Activated B cell treated with CpG ODN at 0.5 μM for 24 hours (primary cell): ENCODE results near the gene PARP16. TPM values are rescaled to one million over a fixed set of nuclear protein-coding genes. Genes with fewer than 3 reads are reported as not detected.

Experiments
- ATAC-seq: fragments of 200-7000 bp; cut with Tn5 transposase; one replicate; pipeline ENCODE4 v1.10.0; 2021; ENCODE audit warnings: low read depth, mild to moderate bottlenecking, moderate library complexity
- CTCF ChIA-PET: fragments of 350-600 bp; sonication (Branson Sonifier 250); formaldehyde crosslinking; loops from one replicate; lab custom pipeline; 2021; ENCODE audit warnings: antibody characterized with exemption; lab: Charles Lee
- POLR2A ChIA-PET: fragments of 350-600 bp; sonication (Branson Sonifier 250); formaldehyde crosslinking; loops from one replicate; lab custom pipeline; 2021; ENCODE audit warnings: antibody characterized with exemption; lab: Charles Lee
- DNase-seq: peaks from one replicate; pipeline ENCODE4 v3.0.0; 2022
- H3K27ac Mint-ChIP-seq: one replicate; pipeline ENCODE4 v1.8.0; 2020; ENCODE audit warnings: mixed read lengths
- H3K27me3 Mint-ChIP-seq: one replicate; pipeline ENCODE4 v1.8.0; 2021; ENCODE audit warnings: mixed read lengths
- H3K36me3 Mint-ChIP-seq: one replicate; pipeline ENCODE4 v1.8.0; 2021; ENCODE audit warnings: low read depth, mixed read lengths
- H3K4me1 Mint-ChIP-seq: one replicate; pipeline ENCODE4 v1.8.0; 2021; ENCODE audit warnings: mixed read lengths
- H3K4me3 Mint-ChIP-seq: one replicate; pipeline ENCODE4 v1.8.0; 2020; ENCODE audit warnings: mild to moderate bottlenecking, mixed read lengths
- H3K9me3 Mint-ChIP-seq: one replicate; pipeline ENCODE4 v1.8.0; 2020; ENCODE audit warnings: mixed read lengths
- intact Hi-C: fragments of 100-400 bp; cut with micrococcal nuclease; formaldehyde crosslinking; loops from one replicate; pipeline ENCODE4 v1.15.1; 2024
- total RNA-seq: library from RNA; stranded (reverse); gene quantifications from 2 replicates; pipeline ENCODE4 v1.2.3, GENCODE V29; 2022
- TF ChIP-seq, protein P1 (sequence below): fragments of 200-600 bp; IDR thresholded peaks from one replicate; pipeline ENCODE4 v1.8.0; 2022; ENCODE audit warnings: antibody characterized with exemption, mild to moderate bottlenecking

Gene PARP16
- total RNA-seq, 1 donor from 2014 or later: 11.5 TPM

DNA sequence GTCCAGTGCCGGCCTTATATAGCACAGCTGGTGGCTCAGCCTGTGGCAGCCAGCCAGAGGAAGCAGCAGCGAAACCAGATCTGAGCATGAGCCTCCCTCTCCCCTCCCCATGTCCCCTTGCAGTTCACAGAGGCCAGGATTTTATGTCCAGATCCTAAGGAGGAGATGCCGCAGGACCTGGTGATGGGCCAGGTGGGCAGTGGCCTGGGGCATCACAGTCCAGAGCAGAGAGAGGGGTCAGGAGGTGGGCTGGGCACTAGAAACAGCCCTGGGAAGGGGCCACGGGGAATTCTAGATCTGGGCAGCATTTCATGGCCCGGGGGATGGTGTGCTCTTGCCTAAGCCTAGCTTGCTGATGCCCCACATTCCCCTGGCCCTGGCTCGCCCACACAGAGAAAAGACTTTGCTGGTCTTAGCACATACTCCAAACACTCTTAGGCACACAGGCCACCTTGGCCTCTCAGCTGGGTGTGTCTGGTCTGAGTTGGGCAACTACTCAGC, 75.2 kb downstream of the PARP16 start:
- intact Hi-C loops: no loop called here
- Mint-ChIP-seq H3K4me3 (no peak overlapping the region), H3K27ac (no peak overlapping the region), H3K9me3 (no peaks in the 10 kb centered on the region), H3K27me3 (peaks cover 4% of the 10 kb centered on the region), H3K4me1 (no peaks in the 10 kb centered on the region), H3K36me3 (no peaks in the 10 kb centered on the region)
- no peak for ATAC-seq
- ChIA-PET CTCF (no interaction called here), POLR2A (no interaction called here)
- no peak for DNase-seq
- TF ChIP-seq, protein P1, sequence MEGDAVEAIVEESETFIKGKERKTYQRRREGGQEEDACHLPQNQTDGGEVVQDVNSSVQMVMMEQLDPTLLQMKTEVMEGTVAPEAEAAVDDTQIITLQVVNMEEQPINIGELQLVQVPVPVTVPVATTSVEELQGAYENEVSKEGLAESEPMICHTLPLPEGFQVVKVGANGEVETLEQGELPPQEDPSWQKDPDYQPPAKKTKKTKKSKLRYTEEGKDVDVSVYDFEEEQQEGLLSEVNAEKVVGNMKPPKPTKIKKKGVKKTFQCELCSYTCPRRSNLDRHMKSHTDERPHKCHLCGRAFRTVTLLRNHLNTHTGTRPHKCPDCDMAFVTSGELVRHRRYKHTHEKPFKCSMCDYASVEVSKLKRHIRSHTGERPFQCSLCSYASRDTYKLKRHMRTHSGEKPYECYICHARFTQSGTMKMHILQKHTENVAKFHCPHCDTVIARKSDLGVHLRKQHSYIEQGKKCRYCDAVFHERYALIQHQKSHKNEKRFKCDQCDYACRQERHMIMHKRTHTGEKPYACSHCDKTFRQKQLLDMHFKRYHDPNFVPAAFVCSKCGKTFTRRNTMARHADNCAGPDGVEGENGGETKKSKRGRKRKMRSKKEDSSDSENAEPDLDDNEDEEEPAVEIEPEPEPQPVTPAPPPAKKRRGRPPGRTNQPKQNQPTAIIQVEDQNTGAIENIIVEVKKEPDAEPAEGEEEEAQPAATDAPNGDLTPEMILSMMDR: no peak

- TF ChIP-seq, protein P1: no peak
- peaks cover 4% of the 10 kb centered on the region for H3K27me3 Mint-ChIP-seq
- ChIA-PET POLR2A (no interaction called here), CTCF (no interaction called here)
- intact Hi-C loops: no loop called here
- H3K27ac Mint-ChIP-seq: no peak within 1 kb of the TSS
- DNase-seq (no peak), ATAC-seq (no peak)
- H3K4me3 Mint-ChIP-seq: no peak within 1 kb of the TSS
- H3K36me3 Mint-ChIP-seq: no peaks in the 10 kb centered on the region
- no peaks in the 10 kb centered on the region for H3K9me3 Mint-ChIP-seq
- no peaks in the 10 kb centered on the region for H3K4me1 Mint-ChIP-seq
Observed at GRCh38 chr15:65210770-65211481, 75.8 kb downstream of the PARP16 start, which contains the start of gene CILP. TSS of gene CILP (minus strand) at chr15:65211473. CDS start at chr15:65209755, 1,718 bp downstream.

DNA sequence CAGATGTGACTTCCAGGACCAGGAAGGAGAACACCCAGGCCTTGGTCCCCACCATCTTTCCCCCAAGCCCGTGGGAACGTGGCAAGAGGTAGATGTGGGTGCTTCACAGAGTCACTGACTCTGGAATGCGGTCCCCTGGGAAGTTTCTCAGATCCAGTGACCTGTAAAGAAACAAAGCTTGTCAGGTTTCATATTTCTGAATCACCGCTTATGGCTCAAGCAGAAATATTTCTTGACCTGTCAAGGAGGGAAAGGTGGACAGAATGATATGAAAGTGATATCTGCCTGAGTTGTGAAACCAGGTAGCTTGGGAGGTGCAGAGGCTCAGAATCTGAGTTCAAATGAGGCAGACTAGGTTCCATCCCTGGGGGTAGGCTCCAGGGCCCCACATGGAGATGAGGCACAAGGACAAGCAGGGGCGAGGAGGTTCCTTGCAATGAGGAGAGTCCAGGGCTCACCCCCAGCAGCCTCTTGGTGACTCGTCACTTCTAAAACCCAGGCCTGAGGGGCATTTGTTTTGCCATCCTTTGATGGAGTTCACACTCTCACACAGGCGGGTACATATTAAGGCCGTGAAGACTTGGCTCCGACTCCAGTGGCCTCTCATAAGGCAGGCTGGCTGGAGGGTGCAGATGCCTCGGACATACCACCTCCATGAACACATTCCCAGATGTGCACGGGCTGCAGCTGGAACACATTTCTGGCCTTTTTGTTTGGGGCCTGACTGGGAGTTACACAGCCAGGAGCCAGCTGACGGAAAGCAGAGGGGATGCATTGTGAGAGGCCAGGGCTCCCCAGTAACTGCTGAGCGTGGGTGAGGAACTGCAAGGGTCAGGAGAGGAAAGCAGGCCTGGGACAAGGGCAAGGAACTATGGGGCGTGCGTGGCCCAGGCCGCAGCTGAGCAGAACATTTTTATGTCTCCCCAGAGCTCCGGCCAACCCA, 76.7 kb downstream of the PARP16 start:
- TF ChIP-seq, protein P1: no peak
- CTCF ChIA-PET: no interaction called here
- no peaks in the 10 kb centered on the region for H3K4me1 Mint-ChIP-seq
- DNase-seq: no peak
- POLR2A ChIA-PET: interaction anchor here (1.5 kb wide), 1 partner anchor 95 kb away, joined by 3 read pairs; the partner anchor contains the start of gene RNU5B-1
- peaks cover 4% of the 10 kb centered on the region for H3K27me3 Mint-ChIP-seq
- no peaks in the 10 kb centered on the region for H3K9me3 Mint-ChIP-seq
- ATAC-seq: no peak
- no peak overlapping the region for H3K4me3 Mint-ChIP-seq
- intact Hi-C loops: no loop called here
- no peaks in the 10 kb centered on the region for H3K36me3 Mint-ChIP-seq
- H3K27ac Mint-ChIP-seq: no peak overlapping the region

GRCh38 chr15:65208647-65209046, 78.0 kb downstream of the PARP16 start:
- POLR2A ChIA-PET: interaction anchor here (0.7 to 1.5 kb wide), 2 partner anchors 48 to 96 kb away, joined by 3 to 8 read pairs; partner anchors contain the start of gene RNU5B-1
- intact Hi-C loops: no loop called here
- TF ChIP-seq, protein P1: no peak
- Mint-ChIP-seq H3K36me3 (no peaks in the 10 kb centered on the region), H3K27ac (no peak overlapping the region), H3K4me3 (no peak overlapping the region), H3K27me3 (peaks cover 4% of the 10 kb centered on the region), H3K9me3 (no peaks in the 10 kb centered on the region), H3K4me1 (no peaks in the 10 kb centered on the region)
- CTCF ChIA-PET: no interaction called here
- DNase-seq (no peak), ATAC-seq (no peak)

Other genes starting within 250 kb of the PARP16 start
- not detected in 2 replicates for gene SLC51B, start 241.5 kb downstream of the PARP16 start, total RNA-seq
- gene RASL12, start 218.9 kb downstream of the PARP16 start, total RNA-seq: not detected in 2 replicates
- not detected in 2 replicates for gene KBTBD13, start 210.1 kb downstream of the PARP16 start, total RNA-seq
- gene UBAP1L, start 171.7 kb downstream of the PARP16 start, total RNA-seq: 5.9 and 9.6 TPM in 2 replicates
- gene PDCD7, start 153.1 kb downstream of the PARP16 start, total RNA-seq: 29.3 and 30.7 TPM in 2 replicates
- 52.2 and 53.5 TPM in 2 replicates for gene CLPX, start 101.5 kb downstream of the PARP16 start, total RNA-seq
- gene CILP, start 75.4 kb downstream of the PARP16 start, total RNA-seq: 0.10 and 0.18 TPM in 2 replicates
- gene RNU5A-1, start 9.2 kb upstream of the PARP16 start, total RNA-seq: not detected in 2 replicates
- gene RNU5B-1, start 17.8 kb upstream of the PARP16 start, total RNA-seq: 32.5 TPM in 1 of 2 replicates, not detected in the other
- gene IGDCC3, start 91.1 kb upstream of the PARP16 start, total RNA-seq: not detected in 2 replicates
- gene IGDCC4, start 136.1 kb upstream of the PARP16 start, total RNA-seq: not detected in 2 replicates
- gene DPP8, start 230.8 kb upstream of the PARP16 start, total RNA-seq: 43.0 and 52.2 TPM in 2 replicates
- gene HACD3, start 243.6 kb upstream of the PARP16 start, total RNA-seq: 11.5 and 12.1 TPM in 2 replicates